NCI-H1417 (cell line): Measurements from ENCODE around the gene CCDC28B.

Experiments used
- DNase-seq, 3 experiments: peaks; one replicate each; lab custom pipeline; 2025; lab: John Stamatoyannopoulos, UW

CCDC28B gene

DNA sequence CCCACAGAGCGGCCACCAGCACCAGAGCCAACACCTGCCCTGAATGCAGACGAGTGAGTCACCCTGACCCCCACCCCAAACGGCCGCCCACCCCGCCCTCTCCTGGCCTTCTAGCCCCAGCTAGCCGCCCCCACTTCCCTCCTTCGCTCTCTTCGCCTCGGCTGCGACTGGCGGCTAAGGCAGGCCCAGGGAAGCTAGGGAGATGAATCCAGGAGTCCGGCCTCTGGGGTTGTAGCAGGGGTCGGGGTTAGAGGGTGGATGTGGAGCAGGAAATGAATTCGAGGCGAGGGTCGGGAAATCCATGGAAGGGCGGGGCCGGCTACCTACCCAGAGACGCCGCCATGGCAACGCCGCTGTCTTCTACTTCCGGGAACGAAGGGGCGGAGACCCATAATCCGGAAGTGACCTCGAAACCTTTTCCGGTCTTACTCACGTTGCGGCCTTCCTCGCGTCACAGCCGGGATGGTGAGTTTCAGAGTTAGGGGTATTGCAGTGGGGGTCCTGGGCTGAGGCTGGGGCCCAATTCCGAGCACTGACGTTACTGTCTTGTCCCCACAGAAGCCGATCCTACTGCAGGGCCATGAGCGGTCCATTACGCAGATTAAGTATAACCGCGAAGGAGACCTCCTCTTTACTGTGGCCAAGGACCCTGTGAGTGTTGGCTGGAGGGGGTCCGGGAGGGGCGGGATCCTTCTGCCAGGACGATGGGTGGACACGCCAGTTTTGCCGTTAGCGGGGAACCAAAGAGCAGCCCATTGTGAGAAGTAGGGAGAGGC lies 21.8 kb downstream of the CCDC28B start, which contains the start of the genes EIF3I and TMEM234:
Gene EIF3I, plus strand, starts transcription at position 428 of the 776 bp plus-strand sequence. Its CDS starts 35 bp downstream, at position 463.
Gene TMEM234, minus strand, starts transcription at position 374 of the 776 bp plus-strand sequence. Its CDS starts 31 bp downstream, at position 343.
- DNase-seq = peak; percentile 88 to 95 (median 90)

DNA sequence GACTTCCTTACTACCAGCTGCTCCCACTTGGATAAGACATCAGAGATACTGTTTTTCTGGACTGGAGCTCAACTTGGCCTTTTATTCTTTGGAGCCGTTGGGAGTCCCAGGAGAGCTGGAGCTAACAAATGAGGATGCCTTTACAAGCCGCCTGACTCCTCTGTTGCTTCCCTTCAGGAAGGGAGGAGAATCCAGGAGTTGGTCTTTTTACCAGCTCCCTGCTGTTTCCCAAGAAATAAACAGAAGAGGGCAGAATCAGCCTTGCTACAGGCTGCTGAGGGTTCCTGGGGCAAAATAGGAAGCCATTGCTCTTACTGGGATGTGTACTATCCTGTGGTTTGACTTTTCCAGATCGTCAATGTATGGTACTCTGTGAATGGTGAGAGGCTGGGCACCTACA lies 23.3 kb downstream of the CCDC28B start:
- no peak for DNase-seq

DNA sequence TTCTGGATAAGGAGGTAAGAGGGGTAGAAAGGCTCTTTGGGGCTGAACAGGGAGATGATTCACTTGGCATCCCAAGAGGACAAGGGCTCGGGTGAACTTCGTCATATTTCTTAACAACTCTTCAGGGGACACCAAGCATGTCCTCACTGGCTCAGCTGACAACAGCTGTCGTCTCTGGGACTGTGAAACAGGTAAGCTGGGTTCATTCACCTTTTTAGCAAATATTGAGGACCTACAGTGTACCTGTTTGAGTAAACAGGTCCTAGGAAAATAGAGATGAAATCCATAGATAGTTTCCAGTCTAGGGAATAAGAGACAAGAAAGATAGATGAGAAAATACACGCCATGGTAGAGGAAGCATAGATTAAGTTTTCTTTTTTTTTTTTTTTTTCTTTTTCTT lies 23.9 kb downstream of the CCDC28B start:
- DNase-seq = no peak

DNA sequence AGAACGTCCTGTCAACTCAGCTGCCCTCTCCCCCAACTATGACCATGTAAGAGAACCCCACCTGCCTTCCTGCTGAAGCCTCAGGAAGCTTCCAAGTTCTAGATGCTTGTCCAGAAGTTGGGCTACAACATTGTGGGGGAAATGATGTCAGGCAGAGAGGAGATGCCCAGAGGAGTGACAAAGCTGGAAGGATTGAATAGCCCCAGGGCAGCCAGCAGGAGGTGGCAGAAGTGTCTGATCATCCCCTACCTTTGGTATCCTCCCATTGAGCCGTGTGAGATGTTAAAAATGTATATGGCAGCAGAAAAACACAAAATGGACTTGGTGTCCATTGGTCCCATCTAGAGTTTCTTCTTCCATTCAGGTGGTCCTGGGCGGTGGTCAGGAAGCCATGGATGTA lies 28.4 kb downstream of the CCDC28B start:
- DNase-seq = no peak

DNA sequence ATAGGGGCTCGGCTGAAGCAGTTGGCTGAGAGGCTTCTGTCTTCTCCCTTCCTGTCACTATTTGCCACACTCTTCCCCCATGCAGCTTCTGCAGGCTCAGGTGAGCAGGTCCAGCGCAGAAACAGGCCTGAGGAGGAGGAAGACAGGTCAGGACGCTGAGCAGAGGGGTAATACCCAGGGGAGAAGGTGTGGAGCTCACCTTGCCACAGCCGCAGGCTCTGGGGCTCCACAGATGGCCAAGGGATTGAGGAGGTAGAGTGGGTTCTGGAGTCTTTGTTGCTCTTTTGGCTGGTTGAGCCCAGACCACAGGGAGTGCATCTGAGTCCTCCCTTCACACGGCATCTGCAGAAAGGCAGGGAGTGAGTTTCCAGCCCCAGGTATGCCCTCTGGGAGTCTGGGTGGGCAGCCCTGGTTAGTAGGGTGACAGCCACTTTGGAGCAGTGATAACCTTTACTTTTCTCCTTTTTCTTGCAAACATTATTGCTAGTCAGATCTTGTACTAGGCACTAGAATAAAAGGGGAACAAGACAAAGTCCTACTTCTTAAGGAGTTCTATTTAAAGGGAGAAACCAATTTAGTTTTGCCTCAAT lies 31.5 kb downstream of the CCDC28B start:
- no peak for DNase-seq

DNA sequence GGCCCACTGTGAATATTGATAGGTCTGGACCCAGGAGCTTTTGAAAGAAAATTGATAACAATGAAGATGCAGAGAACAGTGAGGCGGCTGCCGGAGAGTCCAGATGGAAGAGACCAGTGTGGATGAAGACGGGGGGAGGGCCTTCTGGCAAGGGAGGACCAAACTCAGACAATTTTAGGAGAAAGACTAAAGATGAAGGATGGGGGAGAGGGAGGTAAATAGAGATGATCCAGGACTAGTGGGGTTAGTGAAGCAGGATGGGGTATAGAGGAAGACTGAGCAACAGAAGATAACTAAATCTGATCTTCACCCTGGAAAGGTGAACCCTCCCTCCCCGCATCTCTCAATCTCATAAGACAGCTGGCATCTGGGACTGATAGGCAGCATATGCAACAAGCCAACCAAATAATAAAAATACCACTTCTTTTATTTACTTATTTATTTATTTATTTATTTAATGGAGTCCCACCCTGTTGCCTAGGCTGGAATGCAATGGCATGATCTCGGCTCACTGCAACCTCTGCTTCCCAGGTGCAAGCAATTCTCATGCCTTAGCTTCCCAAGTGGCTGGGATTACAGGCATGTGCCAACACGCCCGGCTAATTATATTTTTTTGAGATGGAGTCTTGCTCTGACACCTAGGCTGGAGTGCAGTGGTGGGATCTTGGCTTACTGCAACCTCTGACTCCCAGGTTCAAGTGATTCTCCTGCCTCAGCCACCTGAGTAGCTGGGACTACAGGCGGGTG lies 32.3 kb downstream of the CCDC28B start:
- DNase-seq = peak in 2 of 3 experiments; percentile 20 to 54

DNA sequence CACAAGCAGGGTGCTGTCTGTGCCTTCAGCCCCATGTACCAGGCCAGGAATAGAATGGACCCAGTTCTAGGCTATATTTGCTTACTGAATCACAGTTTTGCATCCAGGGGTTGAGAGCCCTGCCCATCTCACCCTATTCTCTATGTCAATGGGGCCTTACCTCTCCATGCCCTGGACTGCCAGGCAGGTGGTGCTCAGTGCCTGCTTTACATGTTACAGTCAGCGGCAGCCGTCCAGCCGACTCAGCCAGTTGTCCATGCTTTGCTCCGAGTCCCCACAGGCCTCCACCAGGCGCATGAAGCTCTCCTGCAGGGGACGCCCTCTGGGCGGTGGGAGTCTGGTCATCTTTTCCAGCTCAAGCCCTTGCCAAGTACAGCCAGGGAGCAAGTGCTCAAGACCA lies 34.4 kb downstream of the CCDC28B start:
- DNase-seq = no peak

DNA sequence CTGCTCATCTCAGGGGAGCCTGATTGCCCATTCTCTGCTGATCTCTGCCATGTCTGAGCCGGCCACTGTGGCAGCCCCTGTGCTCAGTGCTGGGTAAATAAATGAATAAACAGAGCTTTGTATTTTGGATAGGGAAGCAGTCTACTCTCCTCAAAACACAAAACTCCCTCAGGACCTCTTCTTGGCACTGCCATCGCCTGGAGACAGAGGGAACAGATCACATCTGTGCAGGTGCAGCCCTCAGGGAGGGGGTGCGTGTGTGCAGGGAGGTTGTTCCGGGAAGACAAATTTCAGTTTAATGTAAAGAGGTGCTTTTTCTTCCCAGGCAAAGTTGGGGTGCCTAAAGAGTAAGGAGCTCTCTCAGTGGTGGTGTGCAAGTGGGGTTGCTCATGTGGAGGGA lies 38.9 kb downstream of the CCDC28B start:
- DNase-seq = peak; percentile 62 to 80 (median 74)

DNA sequence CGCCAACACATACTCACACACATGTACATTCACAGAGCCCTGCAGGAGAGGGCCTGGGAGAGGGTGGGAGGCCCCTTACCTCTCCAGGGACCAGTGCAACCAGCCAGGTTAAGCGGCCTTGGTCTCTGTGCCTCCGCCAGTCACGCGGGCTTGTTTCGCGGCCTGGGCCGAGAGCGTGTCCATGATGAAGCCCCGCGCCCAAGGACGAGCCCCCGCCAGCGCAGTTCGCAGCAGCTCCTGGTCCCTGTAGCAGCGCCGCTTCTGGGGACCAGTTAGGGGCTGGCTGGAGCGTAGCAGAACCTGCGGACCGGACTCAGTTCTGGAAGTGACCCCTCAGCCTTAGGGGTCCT lies 39.4 kb downstream of the CCDC28B start:
- peak; percentile 60 to 85 (median 84) for DNase-seq

DNA sequence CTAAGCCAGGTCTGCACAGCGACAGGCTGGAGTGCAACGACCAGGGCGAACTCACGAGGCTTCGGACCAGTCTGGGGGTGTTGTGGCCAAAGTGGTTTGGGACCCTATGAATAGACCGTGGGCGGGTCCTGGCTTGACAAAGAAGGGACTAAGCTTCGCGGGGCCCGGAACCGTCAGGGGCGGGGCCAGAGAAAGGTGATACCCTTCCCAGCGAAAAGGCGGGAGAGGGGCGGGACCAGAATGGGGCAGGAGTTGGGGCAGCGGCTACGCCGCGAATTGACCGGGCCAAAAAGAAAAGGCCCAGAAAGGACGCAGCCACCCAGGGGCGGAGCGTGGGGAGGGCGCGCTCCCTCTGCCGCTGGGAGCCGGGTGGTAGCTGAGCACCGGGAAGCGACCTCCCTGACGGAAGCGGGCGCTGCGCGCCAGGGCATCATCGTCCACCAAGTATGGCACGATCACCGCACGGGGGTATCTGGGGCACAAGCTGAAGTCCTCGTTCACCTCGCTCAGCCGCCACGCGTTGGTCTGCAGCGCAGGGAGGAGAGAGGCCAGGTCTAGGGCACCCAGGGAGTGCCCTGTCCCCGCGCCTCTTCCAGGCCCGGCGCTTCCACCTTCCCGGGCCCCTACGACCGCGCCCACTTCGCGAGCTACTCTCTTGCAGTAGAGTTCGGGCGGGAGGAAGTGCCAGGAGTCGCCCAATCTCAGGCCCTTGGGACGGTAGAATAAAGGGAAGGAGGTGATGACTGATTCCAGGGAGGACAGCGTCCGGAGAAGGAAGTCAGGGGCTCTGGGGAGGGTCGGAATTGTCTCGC lies 40.0 kb downstream of the CCDC28B start:
- peak; percentile 86 to 92 (median 92) for DNase-seq

DNA sequence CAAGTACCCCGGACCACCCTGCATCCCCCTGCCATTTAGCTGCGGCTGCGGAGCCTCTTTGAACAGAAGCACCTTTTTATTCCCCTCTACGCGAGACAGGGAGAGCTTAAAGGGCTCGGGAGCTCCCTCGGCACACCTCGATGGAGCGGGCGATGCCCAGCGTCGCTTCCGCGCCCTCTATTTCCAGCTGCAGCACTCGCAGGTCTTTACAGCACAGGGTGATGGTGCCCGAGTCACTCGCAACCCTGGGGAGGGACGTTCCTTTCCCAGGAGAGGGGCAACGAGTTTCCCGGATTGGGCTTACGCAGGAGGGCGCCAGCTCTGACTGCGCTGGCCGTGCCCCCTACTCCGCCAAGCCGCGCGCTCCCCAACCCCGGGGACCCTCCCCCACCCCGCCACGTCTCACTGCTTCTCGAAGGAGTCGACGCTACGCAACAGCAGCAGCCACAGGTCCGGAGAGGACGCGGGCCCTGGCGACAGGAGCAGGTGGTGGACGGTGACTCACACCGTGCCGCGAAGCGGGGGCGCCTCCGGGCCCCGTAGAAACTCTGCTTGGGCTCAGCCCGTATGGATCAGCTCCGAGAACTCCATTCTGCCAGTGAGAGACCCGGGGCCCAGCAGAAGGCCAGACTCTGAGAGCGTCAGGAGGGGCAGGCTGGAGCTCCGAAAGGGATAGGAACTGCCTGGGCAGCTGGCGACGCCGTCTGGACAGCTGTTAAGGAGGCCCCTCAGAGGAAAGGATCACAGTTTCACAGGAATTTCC lies 40.8 kb downstream of the CCDC28B start:
- peak; percentile 75 to 87 (median 82) for DNase-seq

DNA sequence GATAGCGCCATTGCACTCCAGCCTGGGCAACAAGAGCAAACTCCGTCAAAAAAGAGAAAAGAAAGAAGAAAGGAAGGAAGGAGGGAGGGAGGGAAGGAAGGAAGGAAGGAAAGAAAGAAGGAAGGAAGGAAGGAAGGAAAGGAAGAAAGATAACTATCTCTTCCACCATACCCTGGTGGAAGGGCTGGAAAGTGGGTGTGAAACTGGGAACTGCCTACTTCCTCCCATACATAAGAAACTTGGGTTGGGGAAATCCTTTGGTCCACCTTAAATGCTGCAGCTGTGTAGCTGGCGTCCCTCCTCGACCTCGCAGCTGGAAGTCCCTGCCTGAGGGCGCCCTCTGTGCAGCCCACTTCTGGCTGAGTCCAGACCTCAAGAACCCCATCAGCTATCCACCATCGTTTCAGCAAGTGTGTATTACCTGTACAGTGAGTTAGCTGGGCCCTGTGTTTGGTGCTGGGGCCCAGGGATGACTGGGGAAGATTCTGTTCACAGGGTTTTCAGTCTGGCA lies 42.0 kb downstream of the CCDC28B start:
- peak in 1 of 3 experiments; percentile 28 for DNase-seq

DNA sequence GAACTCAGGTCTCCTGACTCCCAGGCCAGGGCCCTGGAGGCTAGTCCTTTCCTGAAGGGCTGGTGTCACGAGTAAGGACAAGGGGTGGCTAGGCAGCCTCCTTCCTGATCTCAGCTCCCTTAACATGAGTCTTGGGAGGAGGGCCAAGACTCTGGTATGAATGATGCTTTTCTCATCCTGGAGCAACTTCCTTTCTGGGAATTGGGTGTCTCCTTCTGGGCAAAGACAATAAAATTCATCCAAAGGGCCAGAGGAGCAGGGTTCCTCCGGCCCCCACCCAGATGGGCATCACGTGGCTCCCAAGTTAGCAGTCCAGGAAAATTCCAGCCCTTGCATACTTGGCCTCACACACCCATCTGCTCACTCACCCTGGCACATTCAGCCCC lies 46.5 kb downstream of the CCDC28B start, which contains the start of gene FAM167B:
Gene FAM167B, plus strand, starts transcription at position 335 of the 386 bp plus-strand sequence. CDS start 200 bp downstream, outside the sequence.
- DNase-seq = no peak

DNA sequence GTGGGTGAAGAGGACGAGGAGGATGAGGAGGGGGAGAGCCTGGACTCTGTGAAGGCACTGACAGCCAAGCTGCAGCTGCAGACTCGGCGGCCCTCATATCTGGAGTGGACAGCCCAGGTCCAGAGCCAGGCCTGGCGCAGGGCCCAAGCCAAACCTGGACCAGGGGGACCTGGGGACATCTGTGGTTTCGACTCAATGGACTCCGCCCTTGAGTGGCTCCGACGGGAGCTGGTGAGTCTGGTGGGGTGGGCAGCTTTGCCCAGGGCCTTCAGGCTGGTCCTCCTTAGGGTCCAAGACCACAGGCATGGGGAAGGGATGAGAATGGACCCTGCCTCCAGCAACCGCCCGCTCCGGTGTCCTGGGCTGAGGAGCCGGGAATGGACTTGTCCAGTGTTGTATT lies 47.1 kb downstream of the CCDC28B start:
- DNase-seq = no peak

DNA sequence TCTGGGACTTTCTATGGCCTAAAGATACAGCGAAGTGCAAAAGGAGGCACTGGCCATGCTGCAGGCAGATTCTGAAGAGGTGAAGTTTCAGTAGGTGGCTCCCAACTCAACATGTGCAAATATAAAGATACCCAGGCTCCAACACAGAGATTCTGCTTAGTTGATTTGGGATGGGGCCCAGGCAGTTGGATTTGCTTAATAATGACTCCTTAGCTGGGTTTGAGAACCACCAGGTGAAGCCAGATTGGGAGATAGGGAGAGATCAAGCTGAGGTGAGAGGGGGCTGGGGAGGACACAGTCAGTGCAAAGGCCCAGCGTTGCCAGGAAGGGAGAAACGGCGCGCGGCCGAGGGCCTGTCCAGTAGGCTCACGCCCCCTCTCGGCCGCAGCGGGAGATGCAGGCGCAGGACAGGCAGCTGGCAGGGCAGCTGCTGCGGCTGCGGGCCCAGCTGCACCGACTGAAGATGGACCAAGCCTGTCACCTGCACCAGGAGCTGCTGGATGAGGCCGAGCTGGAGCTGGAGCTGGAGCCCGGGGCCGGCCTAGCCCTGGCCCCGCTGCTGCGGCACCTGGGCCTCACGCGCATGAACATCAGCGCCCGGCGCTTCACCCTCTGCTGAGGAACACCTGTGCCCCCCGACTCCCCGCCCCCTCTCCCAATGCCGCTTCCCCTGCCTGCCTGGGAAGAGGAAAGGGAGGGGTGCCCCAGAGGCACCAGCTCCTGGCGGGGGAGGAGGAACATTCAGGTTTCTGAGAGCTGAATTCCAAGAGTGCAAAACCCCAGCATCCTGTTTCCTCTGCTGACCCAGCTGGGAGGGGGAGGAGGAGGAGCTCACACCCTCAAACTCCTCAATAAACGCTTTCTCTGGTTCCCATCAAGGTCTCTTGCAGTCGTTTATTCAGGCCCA lies 47.8 kb downstream of the CCDC28B start:
- peak; percentile 77 to 88 (median 77) for DNase-seq

DNA sequence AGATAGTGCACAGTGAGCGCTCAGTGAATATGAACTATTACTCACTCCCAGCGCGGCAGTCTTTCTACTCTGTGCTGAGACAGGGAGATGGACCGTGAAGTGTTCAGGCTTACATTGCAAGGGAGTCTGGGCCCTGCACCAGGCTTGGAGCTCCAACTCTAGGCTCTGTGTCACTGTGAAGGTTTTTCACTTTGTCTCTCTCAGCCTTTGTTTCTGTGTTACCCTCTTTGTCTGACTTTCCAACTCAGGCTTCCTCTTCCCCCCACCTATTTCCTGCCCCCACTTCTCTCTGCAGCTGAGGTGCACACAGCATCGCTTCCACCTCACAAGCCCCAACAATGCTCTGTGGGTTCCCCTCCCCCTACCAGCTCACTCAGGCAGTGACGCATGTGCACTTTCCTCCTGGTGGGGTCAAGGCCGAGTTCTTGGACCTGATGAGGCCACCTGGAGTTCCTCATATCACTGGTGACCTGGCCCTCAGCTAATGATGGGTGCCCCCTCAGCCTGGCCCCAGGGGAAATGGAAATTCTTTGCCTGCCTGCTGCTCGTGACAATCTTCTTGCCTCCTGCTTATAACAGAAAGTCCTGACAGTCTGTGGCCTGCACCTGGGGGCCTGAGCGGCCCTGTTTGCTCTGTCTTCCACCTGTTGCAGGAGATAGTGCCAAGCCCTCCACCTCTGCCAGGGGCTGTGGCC lies 49.6 kb downstream of the CCDC28B start:
- peak in 1 of 3 experiments; percentile 11 for DNase-seq

DNA sequence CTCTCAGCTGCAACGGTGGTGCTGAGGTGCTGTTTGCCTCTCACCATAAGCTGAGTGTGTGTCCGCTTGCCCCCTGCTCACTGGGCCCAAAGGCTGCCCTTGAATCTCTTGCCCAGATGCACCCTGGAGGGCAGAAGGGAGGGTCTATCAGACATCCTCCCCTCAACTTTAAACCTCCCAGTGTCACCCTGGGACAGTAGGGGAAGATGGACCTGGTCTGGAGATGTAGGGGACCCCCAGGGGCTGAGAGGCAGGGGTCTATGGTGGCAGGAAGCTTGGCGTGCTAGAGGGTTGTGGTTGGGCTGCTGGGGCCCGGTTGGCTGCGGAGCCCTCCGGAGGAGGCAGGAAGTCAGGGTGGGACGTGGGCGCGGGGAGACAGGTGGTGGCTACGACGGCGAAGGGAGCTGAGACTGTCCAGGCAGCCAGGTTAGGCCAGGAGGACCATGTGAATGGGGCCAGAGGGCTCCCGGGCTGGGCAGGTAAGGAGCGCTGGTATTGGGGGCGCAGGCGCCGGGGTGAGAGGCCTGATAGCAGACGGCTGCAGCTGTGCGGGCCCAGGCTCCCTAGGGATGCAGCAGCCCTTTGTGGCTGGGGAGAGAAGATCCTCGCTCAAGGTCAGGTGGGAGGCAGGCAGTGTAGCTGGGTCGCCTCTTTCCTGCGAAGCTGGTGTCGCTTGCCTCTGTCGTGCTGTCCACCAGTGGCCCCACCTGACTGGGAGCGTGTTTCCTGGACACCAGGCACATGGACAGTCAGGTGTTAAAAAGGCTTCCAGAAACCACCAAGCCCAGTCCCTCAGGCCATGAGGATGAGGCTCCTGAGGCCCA lies 50.7 kb downstream of the CCDC28B start, which contains the start of gene LCK:
Gene LCK, plus strand, starts transcription at position 373 of the 824 bp plus-strand sequence. CDS start 23,065 bp downstream, outside the sequence.
- DNase-seq = no peak
